Activated effector memory CD4-positive, alpha-beta T cell treated with anti-CD3 and anti-CD28 coated beads, Interleukin-2, amount 50 U/mL, for 16 hours (primary cell): Measurements from ENCODE around the gene OR6A2.
A peak's percentile ranks its signal among the peaks of the same experiment; 100 is the strongest.
"Not testable (repeated sequence)": the region's sequence is repeated elsewhere in the genome, so short reads cannot be mapped to it uniquely, and the experiment has no call there.

Experiments
- DNase-seq: peaks from one replicate; pipeline ENCODE4 v3.0.0-alpha.2; 2020

The OR6A2 gene

DNA sequence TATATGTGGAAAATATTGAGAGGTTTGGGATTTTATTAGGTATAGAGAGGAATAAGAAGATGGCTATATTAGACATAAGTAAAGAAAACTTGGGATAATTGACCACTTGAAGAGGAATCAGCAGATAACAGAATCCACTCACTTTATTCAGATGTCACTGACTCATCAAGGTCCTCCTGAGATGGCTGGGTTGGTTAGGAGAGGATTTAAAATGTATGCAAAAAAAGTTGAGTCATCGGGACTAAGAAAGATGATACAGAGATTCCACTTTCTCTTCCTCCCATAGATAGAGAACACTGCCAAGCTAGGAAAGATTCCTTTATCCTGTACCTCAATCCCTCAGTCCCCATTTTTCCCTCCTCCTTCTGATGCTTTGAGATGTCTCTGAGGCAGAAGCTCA, at the start of gene OR6A2:
Gene OR6A2 (minus strand): TSS at position 288 of the 400 bp plus-strand sequence. CDS start 3,981 bp downstream, outside the sequence.
- DNase-seq = no peak

DNA sequence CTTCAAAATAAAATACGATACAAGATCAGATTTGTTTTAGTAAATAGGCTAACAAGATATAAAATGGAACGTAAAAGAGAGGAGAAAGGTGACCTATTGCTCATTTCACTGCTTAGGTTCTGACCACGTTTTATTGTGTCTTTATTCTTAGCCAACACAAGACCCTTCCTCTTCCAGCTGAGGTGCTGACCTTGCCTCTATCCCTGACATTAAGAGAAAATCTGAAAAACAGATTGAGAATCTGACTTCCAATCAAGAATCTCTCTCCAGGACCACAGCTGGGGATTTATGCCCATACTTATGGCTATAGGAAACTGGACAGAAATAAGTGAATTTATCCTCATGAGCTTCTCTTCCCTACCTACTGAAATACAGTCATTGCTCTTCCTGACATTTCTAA, 45.9 kb upstream of the OR6A2 start, which contains the start of gene OR10A5:
Gene OR10A5 (plus strand): TSS at position 301 of the 400 bp plus-strand sequence. CDS start 0 bp downstream, at position 301.
- DNase-seq = no peak

DNA sequence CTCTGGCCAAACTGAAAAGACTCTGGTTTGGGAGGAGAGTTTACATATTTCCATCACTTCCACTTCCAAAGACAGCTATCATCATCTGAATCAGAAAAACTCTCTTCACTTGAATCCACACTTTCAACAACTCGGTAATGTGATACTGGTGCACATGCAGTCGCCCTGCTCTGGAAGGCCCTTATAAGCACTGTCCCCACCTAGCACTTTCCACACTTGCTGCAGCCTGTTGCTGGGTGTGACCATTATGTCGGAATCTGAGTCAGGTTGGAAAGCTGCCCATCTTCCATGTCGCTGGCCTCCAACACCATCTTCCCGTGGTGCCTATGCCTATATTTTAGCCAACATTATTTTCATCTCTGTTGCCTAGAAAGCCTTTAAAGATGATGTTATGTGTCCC, 44.9 kb upstream of the OR6A2 start:
- no peak for DNase-seq

DNA sequence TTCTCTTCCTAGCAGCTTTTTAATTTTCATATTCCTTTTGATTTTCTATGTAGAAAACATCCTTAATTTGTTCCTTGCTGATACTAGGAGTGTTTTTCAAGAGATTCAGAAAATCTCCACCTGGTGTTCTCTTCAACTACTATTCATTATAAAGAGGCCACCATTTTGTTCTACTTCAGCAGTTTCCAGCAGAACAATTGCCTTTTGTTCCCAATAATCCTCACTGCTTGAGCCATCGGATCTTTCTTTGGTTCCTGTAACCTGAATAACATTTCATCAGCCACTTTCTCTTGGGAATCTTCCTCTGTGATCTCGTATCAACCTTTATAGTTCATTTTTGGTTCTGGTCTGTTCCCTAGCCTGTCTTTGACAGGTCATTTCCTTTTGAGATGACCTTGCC, 44.2 kb upstream of the OR6A2 start:
- no peak for DNase-seq

DNA sequence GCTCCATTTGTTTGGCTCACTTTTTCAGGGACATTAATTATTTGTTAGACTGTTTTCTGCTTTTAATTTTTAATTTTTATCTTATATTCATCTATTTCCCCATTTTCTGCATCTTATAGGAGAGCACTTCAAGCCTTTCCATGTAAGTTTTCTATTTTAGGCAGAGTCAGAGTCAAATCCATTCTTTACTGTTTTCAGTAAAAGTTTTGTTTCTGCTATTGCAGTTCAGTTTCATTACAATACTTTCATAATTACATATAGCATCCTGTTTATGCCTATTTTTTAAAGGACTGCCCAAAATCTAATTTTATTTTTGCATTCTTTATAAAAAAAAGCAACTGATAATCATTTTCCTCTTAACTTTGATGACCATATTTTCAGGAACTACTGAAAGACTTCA, 42.2 kb upstream of the OR6A2 start:
- DNase-seq = no peak

DNA sequence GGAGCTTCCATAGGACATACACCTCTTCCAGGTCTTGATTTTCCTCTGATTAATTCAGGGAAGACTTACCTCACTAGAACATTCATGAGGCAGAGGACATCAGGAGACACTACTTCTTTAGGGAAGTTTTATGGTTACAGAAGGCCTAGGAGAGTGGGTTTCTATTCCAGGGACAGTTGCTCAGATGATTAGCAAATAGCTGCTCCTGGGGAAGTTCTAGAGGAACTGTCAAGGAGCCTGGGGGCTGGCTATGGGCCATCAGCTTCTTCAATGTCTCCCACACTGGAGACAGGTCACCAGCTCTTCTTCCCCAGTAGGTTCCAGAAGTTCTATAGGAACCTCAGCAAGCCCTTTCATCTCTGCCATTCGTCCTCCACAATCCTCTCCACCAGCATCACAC, 34.5 kb upstream of the OR6A2 start:
- DNase-seq = no peak

DNA sequence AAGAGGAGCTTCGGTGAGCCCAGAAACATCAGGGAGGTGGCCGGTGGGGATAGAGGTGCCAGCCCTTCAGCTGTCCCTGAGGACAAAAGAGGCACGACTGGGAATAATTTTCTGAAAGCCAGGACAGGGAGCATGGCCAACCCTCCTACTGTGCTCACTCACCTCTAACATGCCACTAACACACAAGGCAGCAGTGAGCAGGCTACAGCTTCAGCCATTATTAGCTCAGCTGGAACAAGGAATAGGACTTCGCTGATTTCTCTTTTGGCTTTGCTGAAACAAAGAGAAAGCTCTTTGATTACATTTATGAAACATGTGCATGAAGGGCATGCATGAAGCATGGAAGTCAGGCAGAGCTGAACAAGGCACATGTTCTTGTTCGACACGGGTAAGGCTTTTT, 33.9 kb upstream of the OR6A2 start:
- DNase-seq = no peak

DNA sequence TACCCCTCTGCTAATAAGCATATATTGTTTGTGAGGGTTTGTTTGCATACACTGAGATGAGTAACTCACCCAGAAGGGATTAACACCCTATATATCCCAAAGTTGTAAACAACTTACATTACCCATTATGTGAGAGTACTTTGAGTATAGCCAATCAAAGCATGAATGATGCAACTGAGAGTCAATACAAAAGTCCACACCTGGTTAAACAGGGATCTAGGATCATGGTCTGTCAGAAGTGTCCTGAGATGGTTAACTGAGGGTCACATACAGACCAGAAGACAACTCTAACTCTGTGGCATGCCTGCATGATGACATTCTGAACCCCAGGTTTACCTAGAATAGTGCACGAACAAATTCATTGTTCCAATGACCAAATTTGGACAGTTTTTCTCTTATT, 28.6 kb upstream of the OR6A2 start:
- no peak for DNase-seq

DNA sequence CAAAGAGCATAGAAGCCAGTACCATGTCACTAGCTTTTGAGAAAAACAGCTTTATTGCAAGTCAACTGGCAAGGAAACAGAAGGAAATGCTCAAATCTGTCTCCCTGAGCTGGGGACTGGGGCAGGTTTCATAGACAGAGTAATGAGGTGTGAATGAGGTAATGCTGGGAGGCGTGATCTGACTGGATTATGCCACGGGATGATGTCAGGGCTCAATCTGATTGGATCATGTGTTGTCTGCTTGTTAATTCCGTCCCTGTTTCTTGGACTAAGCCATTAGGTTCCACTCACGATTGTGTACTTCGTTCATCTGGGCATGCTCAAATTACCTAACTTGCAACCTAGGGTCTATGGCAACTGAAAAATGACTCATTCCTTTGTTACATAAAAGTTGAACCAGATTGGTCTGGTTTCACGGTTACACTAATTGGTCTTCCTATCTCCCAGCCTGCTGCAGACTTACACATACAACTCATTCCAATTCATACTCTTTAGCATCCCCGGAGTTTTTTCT, 25.8 kb upstream of the OR6A2 start:
- DNase-seq = no peak

DNA sequence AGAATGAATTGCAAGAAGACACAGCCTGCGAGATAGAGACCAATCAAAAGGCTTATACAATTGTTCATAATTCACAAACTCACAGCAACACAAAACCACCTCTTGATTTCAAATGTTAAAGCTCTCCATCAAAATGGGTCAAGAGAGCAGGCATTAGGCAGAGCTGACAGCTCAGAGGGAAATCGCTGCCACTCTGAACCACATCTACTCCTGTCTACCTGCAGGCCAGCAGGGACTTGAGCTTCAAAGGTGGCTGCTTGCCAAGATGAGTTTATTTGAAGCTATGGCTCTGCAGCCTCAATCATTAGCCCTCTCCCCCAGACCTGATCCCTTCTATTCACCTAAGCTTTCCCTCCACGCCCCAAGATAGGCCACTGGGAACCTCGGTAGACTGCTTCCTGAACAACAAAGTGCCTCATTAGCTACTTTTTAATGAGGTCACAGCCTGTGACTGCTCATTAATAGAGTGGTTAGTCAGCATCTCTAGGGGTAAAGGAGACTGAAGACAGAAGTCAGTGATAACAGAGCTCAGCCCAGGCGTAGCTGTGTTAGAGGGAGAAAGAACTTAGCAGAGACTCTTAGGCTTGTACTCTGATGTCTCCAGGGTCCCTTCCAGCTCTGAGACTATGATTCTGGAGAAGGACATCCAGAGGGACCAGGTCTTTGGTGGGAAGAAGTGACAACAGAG, 24.8 kb upstream of the OR6A2 start:
- DNase-seq = no peak

DNA sequence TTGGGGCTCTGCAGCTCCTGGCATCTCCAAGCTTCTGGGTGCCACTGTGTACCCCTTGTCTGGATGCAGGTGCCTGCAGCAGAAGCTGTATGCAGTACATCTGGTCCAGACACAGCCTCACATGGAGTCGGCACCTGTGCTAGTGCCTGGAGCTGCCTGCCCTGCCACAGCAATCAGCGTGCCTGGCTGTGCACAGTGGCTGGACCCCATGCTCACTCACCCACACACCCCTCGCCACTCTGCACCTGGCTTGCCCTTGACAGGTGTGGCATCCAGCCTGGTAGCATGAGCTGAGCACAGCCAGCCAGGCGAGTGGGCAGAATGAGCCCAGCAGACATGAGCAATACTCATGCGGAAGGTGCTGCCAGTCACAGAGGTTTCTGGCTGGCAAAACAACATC, 19.5 kb upstream of the OR6A2 start:
- no peak for DNase-seq

DNA sequence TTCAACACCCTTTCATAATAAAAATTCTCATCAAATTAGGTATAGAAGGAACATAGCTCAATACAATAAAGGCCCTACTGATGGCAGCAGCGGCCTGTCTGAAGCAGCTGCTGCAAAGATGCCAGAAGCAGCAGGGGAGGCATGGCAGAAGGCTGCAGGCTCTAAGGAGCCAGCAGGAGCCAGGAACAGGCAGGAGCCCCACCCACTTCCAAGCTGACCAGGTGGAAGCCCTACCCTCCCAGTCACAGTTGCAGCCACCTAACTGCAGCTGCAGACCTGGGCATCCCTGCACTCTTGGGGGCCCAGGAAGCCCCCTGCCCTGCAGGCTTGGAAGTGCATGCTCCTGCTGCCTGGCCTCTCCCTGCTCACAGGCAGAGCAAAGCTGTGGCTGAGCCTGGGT, 18.2 kb upstream of the OR6A2 start:
- no peak for DNase-seq

DNA sequence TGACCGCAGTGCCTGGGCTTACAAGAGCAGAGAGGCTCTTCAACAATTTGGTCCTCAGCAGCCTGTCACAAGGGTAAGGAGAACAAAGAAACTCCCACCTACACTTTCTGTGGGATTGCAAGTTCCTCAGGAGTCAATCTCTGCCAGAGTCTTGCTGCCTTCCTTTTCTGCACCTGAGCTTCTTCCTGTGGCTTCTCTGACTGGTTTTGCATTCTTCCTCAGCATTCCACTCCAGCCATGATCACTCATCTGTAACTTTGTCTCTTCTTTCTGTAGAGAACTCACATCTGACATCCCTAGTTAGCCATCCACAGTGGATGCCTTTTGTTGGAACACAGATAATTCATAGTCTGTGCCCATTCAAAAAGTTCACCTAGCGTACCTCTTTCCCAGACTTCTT, 14.2 kb upstream of the OR6A2 start:
- no peak for DNase-seq

DNA sequence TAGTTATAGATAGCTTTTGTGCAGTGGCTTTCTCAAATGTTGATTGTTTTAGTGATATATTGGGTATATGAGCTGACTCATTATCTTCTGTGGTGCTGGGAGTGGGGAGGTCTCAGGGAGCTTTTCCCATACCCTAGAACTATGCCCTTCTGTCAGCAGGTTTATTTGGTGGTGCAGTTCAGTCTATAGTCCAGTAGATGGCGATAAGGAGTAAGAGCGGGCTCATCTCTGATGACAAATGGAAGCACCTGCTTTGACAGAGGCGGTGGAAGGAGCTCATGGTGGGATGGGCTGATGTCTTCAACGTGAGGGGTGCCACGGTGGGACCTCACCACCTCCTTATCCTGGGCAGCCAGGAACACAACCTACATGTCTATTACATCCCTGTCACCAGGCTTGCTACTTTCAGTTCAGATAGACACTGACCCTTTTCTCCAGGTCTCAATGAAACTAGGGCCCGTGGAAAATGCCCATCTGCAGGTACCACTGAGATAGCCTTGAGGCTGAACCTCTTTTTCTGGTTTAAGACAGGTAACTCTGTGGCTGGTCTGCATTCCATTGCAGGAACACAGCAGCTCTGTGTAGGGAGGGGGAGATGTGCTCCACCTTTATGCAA, 13.0 kb upstream of the OR6A2 start:
- DNase-seq = no peak

DNA sequence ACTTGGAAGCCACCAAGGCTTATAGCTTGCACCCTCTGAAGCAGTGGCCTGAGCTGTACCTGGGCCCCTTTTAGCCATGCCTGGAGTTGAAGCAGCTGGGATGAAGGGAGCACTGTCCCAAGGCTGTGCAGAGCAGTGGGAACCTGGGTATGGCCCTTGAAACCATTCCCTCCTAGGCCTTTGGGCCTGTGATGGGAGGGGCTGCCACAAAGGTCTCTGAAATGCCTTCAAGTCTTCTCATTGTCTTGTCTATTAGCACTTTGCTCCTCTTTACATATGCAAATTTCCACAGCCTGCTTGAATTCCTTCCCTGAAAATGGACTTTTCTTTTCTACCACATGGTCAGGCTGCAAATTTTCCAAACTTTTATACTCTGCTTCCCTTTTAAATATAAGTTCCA, 1.6 kb upstream of the OR6A2 start:
- DNase-seq = not testable (repeated sequence)

DNA sequence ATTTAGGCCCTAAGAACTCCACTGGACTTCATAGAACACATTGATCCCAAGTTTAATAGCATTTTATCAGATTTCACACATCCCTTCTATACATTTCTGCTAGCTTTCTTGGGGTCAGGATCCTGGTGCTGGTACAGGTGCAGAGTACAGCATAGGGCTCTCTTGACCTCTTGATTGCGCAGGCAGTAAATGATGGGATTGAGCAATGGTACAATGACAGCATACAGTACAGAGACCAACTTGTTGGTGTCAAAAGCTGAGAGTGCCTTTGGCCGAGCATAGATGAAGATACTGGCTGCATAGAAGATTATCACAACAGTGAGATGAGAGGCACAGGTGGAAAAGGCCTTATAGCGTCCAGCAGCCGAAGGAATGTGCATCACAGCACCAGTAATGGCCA, 4.8 kb downstream of the OR6A2 start:
- no peak for DNase-seq

DNA sequence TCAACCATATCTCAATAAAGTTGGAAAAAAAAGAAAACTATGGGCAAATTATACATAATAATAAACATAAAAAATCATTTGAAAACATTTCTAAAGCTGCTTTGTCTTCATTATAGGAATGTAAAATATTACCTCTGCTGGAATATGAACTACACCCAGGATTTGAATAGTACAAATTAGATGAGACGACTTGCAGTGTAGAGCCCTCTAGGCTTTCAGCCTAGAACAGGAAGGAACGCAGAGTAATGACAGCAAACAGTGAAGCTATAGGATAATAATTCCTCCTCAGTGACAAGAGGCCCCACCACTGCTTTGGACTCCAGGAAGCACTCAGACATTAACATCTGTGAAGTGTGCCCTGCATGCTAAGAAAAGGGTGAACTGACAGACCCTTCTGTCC, 8.9 kb downstream of the OR6A2 start:
- DNase-seq = no peak

DNA sequence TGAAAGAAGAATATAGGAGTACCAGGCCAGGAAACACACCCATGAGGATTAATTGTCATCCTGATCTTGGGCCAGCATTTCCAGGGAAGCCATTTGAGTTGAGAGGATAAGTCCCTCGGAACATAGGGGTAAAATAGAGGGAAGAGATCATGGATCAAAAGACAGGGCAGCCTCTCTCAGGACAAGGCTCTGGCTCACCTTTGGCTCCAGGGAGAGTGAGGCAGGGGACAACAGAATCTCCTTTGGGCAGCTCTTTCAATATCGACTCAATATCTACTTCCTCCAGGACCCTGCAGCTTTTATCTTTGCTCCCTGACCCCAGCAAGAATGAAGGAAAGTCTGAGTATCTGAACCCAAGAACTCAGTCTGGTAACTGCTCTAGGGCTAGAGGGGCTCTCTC, 16.8 kb downstream of the OR6A2 start, which contains the start of gene OR2AG1:
Gene OR2AG1 (plus strand): TSS at position 301 of the 400 bp plus-strand sequence. CDS start 2,018 bp downstream, outside the sequence.
- DNase-seq = no peak

DNA sequence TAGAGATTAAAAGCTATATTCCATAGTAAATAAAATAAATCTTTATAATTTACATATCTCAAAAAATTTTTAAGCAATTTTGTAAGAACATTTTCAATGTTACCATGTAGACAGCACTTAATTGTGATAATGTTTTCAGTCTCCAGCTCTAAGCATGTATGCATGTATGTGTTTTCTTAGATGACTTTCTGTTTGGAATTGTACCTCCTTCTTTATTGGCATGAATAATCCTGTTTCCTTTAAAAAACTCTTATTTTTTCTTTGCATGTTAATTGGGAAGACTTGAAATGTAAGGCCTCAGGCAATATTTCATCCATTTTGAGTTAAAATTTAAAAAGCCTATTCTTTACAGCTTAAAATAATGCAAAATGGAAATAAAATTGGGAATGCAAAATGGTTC, 18.7 kb downstream of the OR6A2 start:
- DNase-seq = no peak

DNA sequence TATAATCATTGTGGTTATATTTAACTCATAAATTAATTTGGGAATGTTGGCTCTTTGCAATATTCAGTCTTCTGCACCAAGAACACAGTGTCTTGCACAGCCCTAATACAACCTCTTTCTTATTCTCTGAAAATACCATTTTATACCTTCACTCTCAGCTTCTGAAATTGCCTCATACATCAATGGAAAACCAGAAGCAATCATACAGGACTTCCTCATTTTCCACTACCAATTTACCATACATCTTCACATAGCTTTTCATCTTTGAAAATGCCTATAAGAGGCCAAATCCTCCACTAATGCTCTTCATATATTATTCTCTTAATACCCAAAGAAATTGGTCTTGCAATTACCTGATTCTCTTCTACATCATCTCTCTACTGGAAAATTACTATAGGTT, 21.0 kb downstream of the OR6A2 start:
- DNase-seq = no peak

DNA sequence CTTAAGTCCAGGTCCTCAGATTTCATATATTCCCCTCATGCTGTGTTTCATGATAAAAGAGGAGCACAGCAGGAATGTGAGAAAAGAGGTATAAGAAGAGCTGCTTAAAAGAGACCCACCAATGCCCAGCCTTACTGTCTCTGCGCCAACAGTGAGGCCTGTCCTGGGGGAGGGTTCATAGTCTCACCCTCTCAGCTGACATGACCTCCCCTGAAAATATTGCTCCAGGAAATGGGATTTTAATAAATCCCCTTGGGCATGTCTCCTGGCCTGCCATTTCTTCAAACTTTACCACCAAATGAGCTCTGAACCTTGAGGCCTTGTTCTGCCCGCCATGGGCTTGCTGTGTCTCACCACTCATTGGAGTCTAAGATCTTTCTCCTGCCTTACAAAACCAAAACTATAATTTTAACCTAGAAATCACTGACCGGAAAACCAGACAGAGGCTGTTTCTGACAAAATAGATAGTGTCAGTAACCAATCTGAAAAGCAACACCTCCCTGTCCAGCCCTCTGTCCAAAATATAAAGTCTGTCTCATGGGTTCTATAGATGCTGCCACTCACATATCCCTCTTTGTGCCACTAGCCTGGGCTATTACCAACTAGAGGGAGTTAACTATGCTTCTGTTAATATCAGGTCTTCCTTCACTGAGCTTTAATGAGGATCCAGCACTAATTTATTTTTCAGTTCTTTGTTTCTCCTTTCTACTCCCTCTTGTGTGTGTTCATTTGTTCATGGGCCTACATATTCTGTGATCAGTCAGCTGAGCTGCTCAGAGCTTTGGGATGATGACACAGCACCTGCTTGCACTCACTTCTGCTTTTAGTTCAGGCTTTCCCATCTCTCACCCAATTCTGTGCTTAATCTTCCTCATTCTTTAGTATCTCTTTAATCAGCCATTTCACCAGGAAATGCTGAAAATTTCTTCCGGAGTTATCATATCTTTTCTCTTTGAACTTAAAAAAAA, 27.3 kb downstream of the OR6A2 start, which contains the start of gene OR2AG2:
Gene OR2AG2 (minus strand): TSS at position 51 of the 968 bp plus-strand sequence. CDS start 3,019 bp downstream, outside the sequence.
- DNase-seq = no peak

DNA sequence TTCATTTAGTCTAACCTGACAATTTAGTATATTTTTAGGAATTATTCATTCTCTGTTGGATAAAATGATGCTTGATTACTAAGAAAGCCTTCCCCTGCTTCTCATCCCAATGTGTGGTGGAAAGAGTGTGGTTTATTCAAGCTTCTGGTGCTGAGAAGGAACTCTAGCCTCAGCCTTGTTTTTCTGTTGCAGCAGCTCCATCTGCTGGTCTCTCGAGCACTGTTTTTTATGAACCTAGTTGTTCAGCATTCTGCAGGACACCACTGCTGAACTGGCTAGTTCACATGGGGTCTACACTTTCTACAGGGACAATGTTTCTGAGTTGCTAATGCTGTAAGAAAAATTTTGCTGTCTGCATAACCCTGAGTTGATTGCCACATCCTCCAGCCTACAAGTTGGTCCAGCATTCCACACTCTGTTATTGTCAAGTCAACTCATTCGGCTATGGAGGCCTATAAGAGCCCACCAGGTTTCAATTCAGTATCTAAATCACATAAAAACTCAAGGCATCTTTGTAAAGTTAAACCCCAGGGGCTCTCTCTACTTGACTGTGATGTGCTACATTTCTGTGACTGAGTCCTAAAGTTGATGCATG, 42.0 kb downstream of the OR6A2 start:
- DNase-seq = peak; percentile 83

DNA sequence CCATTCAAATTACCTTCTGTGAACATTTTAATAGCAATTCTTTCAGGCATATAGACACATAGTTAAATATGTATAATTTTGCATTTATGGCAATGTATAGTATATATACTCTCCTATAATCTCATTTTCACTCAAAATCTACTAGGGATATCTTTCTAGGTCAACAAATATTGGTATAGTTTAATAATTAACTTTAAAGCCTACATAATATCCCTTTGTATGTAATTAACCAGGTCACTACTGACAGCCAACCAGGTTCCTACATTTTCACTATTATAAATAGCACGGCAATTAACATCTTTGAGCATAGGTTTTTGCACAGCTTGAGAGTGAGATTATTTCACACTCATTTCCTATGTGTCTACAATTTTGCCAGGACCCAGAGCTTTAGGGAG, 43.5 kb downstream of the OR6A2 start:
- DNase-seq = no peak
